DMS79 (cell line): ENCODE data around the gene SMIM1.

Source experiments
- DNase-seq: peaks from one replicate; lab custom pipeline; 2025; lab: John Stamatoyannopoulos, UW

Gene SMIM1

DNA sequence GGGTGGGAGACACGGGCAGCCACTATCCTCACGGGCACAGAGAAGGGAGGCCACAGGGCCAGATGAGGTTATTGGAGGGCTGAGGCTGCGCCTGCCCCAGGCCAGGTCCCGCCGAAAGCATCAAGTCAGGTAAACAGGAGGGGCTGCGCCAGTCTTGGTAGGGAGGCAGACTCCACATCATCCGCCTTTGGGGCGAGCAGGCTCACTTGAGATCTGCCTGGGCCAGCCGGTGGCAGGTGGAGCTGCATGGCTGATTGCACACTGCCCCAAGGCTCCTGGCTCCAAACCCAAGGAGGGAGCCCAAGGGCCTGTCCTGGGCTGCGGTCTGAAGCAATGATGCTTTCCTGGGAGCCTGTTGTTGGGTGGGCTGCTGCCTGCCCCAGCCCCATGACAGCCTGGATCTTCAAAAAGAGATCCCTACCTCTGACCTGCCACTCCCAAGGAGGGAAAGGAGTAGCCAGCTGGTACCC lies 4.6 kb downstream of the SMIM1 start:
- peak; percentile 87 for DNase-seq

DNA sequence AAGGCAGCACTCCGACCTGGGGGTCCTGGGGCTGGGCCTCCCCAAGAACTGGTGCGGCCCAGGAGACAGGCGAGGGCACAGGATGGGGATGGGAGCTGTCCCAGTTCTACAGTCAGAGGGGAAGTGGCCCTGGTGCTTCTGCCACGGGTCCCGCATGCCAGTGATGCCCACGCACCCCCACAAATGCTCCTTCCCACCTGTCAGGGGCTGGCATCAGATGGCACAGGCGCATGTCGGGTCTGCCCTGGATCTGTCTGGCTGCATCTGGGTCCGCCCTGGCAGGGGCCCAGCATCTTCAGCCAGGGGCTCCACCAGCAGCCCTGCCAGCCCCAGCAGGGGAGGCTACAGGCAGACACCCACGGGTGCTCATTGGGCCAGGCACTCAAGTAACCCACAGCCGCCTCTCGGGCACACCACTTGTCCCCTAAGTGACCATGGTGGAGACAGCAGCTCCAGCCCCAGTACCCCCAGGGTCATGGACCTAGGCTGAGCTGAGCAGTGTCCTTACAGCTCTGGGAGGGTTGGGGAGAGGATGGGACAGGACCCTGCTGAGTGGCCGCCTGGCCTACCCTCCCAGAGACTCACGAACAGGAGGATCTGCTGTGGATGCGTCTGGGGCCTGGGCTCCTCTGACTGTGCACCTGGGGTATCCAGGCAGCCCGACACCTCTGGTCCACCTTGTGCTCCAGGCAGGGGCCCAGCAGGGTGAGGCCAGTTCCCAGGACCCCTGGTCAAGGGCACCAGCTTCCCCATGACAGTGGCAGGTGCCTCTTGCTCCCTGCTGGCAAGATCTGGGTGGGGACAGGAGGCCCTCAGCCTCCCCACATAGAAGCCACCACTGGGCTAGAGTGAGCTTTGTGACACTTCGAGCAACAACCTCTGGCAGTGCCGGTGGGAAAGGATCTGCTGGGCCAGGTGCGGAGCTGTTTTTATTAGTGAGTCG lies 5.4 kb downstream of the SMIM1 start:
- no peak for DNase-seq

DNA sequence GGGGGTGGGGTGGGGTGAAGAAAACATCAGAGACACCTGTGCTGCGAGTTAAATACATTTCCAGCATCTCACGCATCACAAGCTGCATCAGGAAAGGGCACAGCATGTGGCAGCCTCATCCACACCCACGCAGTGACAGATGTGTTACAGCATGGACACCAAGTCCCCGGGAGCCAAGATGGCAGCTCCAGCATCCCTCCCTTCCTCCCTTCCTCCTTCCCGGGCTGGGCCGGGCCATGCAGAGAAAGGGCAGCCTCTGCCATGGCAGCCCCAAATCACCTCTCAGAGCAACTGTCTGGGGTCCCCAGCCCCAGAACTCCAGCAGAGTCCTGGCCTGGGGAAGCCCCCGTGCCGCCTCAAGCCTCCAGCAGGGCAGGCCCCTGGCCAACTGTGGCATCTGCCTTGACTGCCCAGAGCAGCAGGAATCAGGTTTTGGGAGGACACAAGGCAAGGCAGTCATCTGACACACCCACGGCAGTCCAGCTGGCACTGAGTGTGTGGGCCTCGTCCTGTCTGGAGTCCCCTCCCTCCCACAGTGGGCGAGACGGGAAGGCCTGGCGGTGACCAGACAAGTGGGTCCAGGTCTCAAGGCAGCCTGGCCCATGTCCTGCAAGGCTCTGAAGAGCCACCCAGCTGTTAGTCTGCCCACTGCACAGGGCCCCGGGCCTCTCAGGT lies 6.2 kb downstream of the SMIM1 start:
- no peak for DNase-seq

DNA sequence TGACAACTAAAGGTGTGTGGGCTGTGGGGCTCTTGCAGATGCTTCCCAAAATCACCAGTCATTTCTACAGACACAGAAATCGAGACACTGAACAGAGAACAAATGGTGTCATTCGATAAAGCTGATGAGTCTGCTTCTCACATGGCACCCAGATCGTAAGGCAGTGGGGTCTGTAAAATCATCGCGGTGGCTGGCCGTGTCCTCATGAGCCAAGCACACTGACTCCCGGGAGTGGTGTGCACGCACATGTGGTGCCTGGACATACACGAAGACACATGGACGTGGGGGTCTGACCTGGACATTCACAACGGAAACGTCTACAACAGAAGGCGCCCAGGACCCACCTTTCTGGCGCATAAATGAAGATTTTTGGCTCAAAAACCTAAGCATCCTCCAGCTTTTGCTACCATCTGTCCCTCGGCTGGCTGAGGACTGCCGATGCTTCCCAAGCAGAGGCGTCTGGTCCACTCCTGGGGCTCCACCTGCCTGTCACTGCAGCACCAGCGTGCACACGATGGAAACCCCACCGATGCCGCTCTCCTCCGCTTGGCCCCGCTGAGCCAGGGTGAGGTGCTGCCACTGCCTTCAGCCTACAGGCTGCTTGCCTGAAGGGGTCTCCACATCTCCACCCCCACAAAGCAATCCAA lies 6.8 kb downstream of the SMIM1 start:
- no peak for DNase-seq

DNA sequence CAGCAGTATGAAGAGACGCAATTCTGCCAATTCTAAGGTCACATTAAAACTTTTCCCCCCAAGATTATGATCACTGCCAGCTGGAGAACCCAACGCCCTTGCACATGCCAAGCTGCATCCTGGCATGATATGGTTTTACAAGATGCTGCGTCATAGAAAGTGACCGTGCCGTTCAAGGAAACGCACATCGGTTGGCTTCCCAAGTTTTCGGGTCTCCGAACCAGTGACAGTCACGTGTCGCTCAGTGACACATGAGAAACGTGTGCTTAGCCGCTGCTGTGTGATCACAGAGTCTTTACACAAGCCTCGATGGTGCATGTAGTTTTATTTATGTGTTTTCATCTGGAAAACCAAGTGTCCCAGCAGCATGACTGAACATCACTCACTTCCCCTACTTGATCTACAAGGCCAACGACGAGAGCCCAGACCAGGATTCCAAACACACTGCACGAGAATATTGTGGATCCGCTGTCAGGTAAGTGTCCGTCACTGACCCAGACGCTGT lies 7.4 kb downstream of the SMIM1 start:
- no peak for DNase-seq

DNA sequence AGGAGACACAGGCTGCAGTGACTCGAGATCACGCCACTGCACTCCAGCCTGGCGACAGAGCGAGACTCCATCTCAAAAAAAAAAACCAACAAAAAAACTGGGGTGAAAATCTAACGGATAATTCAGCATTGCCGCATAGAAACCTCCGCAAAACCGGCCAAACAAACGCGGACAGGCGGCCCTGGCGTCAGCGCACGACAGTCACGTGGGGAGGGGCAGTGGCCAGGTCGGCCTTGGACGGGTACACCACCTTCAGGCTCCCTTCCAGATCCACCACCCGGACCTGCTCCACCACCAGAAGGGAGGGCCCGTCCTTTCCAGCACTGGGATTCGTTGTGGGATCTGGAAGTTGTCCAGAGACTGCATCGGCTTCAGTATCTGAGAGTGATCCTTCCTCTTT lies 8.4 kb downstream of the SMIM1 start:
- DNase-seq, result no peak

DNA sequence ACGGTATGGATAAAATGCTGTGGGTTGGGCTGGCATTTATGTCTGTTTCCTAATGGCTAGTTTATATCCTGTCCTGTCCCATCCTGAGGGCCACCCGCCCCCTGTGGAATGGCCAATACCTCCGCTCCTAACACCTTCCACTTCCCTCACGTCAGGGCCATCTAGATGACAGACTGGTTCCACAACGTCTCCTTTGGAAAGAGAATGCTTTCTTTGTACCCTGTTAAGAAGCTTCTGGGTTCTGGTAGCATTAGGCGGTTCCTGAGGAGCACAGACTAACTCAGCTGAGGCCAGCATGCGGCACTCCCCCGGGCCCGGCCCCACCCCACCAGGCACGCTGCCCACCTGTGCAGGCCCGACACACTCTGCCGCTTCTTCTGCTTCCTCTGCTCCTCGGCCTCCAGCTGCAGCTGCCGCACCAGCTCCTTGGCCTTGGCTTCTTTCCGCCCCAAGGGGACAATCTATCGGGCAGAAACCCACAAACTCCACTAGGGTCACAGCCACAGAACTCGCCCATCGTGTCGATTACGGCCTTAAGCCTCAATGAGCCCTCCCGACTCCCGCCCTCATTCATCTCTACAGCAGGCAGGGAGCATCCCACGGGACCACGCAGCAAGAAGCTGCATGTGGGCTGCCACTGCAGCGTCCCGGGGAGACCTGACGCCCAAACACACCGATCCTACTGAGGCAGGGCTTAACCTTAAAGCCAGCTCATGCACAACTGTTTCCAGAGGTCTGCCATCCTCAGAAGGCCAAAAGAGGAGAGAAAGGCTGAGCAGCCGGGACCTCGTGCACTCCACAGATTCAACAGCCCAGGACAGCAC lies 11.3 kb downstream of the SMIM1 start:
- DNase-seq, result no peak

DNA sequence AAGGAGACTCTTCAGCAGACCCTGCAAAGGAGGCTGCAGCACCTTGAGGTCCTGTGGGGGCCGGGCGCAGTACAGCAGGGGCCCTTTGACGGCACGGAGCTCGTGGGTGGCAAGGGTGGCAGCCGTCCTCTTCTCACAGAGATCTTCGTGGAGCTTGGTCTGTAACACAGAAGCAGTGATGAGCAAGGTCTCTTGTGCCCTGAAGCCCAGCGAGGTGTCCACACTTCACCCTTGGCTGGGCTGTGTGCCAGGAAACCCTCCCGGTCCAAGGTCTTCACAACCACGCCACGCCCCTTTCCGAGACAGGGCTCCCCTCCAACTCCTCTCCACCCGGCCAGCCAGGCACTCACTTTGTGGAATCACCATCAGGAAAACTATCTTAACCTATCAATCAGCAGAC lies 12.5 kb downstream of the SMIM1 start:
- no peak for DNase-seq

DNA sequence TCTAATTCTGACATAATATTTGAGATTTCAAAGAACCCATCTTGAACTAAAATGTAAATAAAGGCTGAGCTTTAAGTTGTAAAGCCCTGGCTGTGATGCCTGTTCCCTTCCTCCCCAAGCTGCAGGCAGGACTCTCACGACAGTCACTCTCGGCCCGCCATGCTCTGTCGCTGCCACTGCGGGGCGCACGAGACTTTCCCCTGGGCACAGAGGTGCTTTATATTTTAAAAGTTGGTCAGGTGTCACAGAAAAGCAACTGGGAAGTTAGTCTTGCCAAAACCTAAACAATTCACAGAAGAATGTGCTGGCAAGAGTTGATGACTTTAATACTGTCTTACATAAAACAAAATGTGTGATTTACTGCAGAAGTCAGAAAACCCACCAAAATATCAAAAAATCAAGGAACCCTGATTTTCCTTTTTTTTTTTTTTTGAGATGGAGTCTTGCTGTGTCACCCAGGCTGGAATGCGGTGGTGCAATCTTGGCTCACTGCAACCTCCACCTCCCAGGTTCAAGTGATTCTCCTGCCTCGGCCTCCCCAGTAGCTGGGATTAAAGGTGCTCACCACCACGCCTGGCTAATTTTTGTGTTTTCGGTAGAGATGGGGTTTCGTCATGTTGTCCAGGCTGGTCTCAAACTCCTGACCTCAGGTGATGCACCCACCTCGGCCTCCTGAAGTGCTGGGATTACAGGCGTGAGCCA lies 13.1 kb downstream of the SMIM1 start:
- DNase-seq, result no peak

DNA sequence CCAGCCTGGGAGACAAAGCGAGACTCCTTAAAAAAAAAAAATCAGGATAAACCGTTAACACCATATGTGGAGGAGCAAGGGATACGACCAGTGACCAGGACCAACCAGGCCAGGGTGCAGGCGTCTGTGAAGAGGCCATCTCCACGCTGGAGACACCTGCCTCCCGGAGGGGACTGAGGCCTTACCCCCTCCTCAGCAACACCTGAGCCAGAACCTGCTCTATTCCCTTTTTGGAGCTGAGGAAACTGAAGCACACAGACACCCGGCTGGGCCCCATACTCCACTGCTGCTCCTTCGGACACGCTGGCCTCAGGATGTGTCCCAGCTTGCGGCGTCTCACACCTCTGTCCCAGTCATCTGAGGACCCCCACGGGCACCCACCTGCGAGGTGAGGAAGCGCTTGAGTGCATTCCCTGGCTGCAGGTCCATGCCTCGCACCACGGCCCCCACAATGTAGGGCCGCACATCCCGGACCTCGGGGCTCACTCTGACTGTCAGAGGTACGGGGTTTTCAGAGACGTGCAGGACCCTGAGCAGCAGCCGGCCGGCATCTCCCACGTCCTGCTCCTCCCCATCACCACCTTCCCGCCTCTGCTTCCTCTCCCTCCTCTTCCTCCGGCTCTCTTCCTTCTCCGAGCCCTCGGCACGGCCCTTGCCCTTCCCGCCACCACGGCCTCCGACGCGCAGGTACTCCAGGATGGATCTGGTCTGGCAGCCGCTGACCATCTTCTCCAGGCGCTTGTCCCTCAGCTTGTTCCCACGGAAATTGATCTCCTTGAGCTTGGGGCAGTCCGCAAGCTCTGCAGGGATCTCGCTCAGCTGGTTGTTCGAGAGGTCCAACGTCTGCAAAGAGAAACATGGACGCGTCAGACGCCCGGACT lies 14.2 kb downstream of the SMIM1 start:
- no peak for DNase-seq

DNA sequence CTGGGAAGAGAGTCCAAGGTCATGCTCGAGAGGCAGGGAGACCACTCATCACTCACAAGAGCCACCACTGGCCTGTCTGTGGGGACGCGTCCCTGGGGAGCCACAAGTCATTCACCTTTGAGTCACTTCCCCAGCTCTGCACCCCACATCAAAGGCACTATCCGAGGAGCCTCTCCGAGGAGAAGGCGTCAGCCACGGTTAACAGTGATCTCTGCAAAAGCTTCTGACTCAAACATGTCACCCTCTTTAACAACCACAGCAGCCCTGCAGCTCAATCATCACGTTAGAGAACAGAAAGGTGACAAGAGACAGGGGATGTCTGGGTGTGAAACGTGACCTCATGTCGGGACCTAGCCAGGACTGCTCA lies 14.8 kb downstream of the SMIM1 start:
- no peak for DNase-seq

DNA sequence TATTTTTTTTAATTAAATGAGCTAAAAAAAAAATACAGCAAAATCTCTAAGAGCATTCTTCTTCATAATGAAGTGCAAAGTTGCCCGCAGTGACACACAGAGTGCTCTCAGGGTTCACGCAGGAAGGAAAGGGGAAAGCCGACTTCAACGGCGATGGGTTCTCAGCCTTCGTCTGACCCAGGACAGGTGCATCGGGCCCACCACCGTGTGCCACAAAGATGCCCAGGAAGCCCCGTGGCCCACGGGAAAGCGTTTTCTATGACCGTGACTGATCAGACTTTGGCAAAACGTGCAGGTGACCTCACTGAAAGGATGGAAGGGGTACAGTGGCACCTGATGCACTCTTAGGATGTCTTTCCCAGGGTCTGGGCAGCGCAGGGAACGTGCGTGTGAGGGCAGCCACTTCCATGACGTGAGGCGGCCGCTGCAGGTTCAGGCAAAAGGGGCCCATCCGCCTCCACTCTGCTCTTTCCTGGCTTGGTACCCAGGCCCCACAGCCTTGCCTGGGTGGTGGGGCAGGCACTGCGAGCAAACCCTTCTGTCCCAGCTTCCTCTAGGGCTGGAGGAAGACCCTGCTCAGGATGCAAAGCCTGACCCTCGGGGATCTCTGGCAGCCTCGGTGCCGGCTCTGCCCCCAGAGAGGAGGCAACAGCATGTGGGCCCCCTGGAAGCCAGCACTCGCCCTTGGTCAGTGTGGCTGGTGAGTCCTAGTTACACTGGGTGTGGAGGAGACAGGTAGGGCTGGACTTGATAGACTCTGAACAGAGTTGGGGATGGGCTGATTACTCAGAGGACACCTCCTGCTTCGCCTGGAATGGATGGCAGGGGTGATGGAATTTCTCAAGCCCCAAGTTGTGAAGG lies 15.4 kb downstream of the SMIM1 start:
- DNase-seq, result no peak

DNA sequence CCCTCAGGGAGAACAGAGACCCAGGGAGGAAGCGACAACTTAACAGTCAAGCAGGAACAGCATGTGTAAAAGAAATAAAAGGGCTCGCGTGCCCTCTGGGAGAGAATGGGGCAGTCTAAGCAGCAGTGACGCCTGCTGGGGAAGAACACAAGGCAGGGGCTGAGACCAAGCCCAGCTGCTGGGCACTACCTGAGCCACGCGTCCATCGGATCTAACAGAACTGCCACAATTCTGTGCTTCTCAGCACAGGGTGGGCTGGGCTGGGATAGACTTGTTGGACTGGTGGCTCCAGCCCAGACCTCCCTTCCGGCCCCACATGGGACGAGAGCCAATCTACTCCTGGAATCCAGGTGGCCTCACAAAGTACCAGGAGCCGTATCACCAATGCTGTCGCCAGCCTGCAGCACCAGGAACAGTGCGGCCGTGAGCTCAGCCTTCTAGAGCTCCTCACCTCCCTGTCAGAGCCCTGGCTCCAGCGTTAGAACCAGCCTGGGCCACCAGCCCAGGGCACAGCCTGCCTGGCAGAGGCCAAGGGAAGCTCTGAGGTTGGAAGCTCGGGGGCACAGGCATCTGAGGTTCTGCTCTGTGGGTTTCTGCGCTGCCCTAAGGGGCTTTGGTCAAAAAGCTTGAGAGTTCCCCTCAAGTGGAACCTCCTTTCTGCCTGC lies 16.3 kb downstream of the SMIM1 start:
- DNase-seq, result no peak

DNA sequence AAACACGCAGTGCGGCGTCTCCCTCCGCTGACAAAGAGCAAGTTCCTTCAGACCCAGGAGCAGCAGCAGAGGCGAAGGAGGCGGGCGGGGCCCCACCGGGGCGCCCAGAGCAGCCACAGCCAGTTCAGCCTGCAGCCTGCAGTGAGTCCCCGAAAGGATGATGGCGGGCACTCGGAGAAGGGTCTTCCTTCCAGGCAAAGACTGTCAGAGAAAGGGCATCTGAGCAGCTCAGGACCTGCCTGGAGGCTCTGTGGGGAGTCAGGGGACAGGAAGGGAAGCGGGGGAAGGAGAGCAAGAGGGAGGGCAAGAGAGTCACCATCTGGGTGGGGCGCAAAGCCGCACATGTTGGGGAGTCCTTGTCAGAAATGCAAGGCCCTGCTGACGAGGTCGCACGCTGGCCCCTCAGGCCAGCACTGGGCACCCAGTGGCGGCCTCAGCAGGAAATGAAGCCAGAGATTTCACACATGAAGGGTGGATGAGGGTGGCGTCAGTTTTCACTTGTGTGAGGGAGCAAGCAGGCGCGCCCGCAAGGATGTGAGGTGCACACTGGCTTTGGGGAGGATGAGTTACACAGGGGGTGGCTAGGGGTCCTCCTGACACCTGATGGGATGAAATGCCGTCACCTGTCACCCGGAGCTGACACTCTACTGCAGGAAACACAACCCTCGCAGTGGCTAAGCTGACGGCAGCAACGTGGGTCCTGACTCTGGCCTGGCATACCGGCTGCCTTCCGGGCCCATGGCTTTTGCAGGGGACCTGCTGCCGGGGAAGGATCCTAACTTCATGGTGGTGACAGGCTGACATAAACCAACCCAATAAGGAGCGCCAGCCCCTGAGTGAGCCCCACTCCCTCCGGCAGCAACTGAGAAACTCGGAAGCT lies 17.1 kb downstream of the SMIM1 start:
- DNase-seq, result no peak

DNA sequence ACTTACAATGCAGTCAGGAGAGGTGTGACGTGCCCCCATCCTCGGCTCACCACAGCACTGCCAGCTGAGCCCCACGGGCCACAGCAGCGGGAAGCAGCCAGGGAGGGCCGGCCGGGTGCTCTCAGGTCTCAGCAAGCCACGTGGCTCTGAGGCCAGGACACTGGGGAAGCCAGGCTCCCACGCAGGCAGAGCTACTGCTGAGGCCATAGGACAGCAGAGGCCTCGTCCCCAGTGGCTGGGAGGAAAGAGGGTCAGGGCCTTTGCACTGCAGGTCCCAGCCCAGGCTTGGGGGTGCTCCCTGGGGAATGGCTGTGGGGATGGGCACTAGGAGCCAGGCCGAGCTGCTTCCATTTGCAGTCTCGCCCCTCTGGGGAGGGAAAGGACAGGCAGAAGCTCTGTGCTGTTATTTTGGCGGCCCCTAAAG lies 18.0 kb downstream of the SMIM1 start:
- DNase-seq, result no peak

DNA sequence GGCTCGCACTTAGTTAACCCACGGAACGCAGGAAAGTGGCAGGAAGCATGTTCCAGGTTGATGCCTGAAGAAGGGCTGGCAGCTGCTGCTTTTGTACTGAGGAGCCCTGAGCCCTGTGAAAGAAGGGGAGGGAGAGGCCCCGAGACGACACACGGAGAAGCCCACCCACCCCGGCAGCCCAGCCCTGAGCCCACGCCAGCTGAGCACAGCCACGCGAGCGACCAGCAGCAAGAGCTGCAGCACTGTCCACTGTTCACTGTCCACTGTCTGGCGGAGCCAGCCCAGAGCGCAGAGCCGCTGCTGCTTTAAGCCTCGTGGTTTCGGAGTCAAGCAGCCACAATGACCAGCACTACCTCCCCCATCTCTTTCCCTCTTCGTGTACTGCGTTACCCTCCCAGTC lies 18.4 kb downstream of the SMIM1 start:
- DNase-seq, result no peak

DNA sequence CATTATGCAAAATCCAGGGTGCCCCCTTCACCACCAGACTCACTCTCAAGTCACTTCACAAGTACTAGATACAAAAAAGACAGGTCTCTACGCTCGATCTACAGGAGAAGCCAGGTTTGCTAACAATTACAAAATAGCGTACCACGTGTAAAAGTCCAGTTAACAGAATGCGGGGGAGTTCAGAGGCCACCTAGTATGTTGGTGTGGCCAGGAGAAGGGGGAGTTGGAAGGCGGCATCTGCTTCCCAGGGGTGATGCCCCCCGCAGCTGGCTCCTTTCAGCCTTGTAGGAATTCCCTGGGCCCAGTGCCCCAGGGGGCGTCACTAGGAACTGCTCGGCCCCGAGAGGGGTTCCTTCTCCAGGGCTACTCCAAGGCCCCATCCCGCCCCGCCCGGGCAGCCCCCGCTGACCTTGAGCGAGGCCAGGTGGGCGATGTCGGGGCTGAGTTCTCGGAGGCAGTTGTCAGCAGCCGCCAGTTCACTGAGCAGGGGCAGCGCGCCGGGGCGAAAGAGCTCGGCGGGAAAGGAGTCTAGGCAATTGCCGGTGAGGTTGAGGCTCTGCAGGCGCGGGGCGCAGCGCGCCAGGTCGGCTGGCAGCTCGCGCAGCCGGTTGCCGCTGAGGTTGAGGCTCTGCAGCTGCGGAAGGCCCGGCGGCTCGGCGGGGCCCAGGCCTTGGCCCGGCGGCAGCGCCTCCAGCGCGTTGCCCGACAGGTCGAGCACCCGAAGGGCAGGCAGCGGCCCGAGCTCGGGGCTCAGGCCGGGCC lies 23.1 kb downstream of the SMIM1 start:
- no peak for DNase-seq
